T-helper 22 cell (primary cell): ENCODE results near the gene ANO5.

Experiments used
- DNase-seq: peaks from one replicate; pipeline ENCODE4 v3.0.0-alpha.2; 2020; ENCODE audit warnings: low read depth

Gene ANO5

GRCh38 chr11:22192642-22193347, at the start of gene ANO5:
ANO5 (plus strand) TSS chr11:22193085; CDS start chr11:22193493, 408 bp downstream.
- no peak for DNase-seq

DNA sequence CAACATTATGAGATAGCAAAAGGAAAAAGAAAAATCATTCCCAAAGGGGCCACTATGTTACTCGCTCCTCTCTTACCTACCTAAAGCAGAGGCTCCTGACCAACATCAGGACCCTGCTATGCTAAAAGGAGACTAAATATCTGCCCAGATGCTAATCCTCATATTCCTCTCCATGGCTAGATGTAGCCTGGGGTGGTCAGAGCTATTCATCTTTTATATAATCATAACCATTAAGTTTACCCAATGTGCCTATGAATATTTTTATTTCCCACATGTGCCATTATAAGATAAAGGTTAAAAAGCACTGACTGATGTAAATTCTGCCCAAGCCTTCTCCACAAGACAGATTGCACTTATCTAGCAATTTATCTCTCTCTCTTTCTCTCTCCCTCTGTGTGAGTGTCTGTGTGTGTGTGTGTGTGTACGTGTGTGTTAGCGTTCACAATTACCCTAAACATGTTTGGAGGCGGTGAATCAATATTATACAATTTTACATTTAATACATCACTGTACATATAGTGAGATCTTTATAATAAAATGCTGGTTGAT, 41.2 kb upstream of the ANO5 start:
- DNase-seq: no peak

DNA sequence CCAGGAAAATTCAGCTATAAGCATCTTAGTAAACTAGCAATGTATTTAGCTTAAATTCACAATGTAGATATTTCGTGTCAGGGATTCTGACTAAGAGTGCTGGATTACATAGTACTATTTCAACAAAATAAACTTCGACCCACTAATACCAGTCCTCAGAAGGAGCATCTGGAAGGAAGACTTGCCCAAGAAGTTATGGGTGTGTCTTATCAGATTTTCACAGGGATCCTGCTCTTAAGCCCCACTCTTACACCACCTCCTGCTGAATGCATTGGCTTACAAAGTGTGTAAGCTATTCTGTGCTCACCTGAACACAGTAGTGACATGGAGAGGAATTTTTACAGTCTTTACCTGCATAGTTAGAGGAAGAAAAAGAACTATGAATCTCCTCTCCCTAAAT, 35.4 kb upstream of the ANO5 start:
- DNase-seq: no peak

DNA sequence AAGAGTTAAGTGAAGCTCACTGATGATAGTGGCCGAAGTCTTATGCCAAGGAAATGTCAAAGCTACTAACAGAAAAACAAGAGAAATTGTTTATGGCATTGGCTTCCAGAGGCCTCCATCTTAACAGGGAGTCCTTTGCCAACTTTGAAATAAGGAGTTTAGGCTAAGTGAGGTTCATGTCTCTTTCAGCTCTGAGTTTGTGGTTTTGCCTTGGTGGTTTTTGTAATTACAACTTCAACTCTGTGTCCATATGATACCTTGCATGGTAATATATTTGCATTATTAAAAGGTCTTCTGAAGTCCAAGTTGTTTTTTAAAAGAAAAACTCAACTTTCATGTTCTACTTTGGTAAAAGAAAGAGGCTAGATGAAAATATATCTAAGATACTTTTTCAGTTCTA, 31.4 kb upstream of the ANO5 start:
- no peak for DNase-seq

- no peak for DNase-seq
Measured at GRCh38 chr11:22162756-22163155, 30.1 kb upstream of the ANO5 start.

GRCh38 chr11:22163394-22163797, 29.5 kb upstream of the ANO5 start:
- no peak for DNase-seq

- no peak for DNase-seq
Measured at GRCh38 chr11:22165087-22165486, 27.8 kb upstream of the ANO5 start.

GRCh38 chr11:22165759-22166513, 26.9 kb upstream of the ANO5 start:
- no peak for DNase-seq

DNA sequence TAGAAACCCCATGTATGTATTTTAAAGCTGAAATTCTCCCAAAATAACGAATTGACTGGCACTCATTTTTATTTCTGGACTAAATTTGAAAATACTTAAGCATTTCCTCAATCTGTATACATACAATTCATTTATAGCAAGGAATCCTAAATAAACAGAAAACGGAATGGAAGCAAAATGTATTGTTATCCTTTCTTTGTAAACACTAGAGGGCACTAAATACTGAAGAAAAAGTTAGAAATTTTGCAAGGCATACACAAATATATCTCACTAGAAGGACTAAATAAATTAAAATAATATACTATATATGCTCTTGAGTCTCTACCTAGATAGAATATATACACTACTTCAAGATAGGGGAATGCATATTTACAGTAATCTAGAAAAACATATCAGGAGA, 23.1 kb upstream of the ANO5 start:
- no peak for DNase-seq

DNA sequence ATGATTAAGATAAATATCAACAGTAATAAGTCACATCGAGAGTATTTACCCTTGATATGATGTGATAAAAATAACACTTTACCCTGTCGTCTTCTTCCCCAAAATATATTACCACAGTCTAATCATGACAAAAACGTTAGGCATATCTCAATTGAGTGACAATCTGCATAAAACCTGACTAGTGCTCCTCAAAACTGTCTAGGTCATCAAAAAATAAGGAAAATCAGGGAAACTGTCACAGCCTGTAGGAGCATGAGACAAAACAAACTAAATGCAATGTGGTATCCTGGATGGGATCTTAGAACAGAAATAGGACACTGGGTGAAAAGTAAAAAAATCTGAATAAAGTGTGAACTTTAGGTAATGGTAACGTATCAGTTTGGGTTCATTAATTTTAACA, 19.4 kb upstream of the ANO5 start:
- DNase-seq: no peak

- no peak for DNase-seq
Measured at GRCh38 chr11:22177186-22177585, 15.7 kb upstream of the ANO5 start.

GRCh38 chr11:22179626-22180025, 13.3 kb upstream of the ANO5 start:
- no peak for DNase-seq

DNA sequence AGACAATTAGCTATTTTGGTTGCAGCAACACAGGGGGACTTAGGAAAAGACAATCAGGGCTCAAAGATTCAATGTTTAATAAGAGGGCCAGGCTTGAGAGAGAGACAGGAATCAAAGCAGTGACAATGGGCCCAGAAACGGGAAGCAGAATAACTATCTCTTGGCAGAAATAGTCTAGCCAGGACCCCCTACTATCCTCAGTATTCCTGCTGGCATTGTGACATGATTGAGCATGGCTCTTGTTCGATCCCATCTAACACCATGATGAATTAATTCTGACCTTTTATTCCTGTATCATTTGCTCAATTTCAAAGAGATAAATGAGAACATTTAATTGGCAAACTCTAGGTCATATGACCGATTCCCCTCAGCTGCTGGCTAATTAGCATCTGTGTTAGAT, 12.8 kb upstream of the ANO5 start:
- DNase-seq: no peak

DNA sequence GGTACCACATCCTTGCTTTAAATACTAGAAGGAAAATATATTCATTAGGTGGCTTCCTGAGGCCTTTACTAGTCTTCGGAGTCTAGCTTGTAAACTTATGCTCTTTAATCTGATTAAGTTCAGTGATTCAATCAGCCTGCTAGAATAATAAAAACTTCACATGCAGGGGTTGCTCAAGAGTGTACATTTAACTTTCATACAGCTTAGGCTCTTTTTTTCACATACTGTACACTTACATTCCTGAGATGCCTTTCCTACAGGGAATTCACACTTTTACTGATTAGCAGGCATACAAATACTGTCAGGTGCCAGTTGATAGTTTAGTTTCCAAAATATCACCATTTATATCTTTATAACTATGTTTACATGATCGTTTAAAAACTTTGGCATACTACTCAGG, 3.2 kb upstream of the ANO5 start:
- no peak for DNase-seq

DNA sequence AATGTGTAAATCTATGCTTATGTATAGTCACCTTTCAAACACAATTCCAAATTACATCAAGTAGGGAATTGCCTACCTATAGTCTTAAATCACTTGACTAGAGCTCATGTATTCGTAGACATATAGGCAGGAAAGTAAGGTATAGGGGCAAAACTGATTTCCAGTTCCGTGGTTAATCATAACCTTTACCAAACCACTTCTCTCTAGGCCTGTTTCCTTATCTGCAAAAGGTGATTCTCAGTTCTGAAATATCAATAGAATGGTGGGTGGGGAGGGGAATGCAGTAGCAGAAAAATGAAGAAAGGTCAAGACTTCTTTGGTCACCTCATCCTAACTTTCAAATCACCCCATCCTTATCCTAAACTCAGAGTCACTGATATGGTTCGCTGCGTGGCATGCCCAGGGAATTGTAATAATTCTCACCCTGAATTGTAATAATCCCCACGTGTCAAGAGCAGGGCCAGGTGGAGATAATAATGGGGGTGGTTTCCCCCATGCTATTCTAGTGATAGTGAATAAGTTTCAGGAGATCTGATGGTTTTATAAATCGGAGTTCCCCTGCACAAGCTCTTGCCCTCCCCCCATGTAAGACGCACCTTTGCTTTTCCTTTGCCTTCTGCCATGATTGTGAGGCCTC, 1.9 kb upstream of the ANO5 start:
- DNase-seq: no peak

- DNase-seq: no peak
Measured at GRCh38 chr11:22192289-22192641, 620 bp upstream of the ANO5 start.

DNA sequence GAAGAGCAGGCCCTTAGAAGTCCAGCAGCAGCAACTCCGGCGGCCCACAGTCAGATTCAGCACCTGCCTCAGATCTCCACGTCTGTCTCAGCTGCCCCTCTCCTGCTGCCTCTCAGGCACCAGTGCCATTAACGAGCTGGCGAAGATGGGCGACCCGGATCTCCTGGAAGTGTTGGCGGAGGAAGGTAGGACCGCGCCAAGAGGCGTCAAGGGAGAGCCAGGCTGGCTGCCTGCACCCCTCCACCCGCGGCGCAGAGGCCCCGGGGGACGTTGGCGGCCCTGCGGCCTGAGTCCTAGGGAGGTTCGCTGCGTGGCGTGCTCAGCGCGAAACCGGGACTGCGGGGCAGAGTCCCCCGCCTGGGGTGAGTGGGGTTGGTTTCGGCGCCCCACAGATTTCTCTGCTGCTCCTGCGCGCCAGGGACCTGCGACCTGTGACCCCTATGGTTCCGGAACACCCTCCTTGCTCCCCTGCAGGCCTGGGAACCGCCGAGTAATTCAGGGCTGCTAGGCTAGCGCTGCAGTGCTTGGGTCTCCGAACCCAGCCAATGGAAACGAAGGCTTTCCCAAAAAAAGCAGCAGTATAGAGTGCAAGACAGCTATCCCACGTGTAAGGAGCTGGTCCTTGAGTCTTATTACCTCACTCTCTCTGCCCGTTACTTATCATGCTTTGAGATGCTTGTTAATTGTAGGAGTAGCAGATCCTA, 615 bp downstream of the ANO5 start:
- DNase-seq: no peak

- no peak for DNase-seq
Measured at GRCh38 chr11:22194306-22194705, 1.4 kb downstream of the ANO5 start.

- no peak for DNase-seq
Measured at GRCh38 chr11:22194907-22195306, 2.0 kb downstream of the ANO5 start.

DNA sequence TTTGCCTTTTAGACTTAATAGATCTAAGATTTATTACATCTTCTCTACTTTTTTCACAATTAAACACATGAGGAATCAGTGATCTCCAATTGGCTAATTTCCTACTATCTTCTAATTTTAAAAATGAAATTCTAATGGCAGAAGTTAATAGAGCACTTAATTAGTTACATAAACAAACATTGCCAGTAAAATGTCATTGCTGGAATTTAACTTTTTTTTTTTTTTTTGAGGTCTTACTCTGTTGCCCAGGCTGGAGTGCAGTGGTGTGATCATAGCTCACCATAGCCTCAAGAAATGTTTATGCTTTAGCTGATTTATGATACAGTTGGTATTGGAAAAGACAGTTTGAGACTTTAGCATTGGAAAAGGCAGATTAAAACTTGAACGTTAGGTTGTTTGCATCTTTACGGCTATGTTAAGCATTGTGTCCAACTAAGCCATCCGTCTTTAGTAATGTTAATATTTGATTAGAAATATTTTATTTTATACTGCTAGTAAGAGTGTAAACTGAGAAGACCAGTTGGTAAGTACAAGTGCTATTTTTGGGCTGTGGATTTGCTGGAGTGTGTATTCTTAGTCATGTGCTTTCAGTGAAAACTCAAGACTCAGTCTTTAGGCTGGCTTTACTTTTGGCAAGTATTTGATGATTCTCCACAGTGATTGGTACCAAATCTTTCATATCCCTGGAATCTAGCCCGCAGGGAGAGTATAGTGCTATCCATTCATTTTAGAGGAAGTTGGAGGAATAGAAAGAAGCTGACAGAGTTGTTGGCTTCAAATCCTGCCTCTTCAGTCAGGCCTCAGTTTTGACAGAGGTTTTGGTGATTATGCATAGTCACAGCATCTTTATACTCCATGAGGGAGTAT, 4.5 kb downstream of the ANO5 start:
- DNase-seq: no peak

GRCh38 chr11:22199243-22199642, 6.4 kb downstream of the ANO5 start:
- DNase-seq: no peak
